Measurements from ENCODE around the gene DOCK9.

DOCK9 gene

DNA sequence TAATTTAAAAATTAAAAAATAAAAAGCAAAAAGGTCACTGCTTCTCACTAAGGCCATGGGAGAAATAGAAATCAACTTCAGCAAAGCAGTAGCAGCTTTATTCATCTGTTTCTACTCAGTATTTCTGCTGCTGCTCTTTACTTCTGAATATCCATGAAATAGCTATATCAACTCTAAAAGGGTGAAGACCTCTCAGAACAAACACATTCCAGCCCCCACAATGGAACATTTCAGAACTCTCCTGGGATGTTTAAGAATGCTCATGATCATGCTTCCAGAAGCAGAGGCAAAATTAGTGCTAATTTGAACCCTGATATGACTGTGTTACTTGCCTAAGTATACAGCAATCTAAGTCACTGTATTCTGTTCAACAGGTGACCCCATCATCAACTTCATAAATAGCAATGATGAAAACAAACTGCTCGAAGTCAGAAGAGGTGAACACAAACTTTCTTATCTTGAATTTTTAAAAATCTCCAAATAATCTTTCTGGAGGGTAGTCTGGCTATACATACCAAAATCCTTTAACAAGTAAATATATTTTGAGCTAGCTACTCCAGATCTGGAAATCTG is 29.6 kb upstream of the DOCK9 start:
- Histone ChIP-seq H3K27me3 (replicated peaks; ENCODE audit: insufficient read depth, low read length) (no peaks in the 10 kb centered on the region), H3K27ac (ENCODE audit: low read length) (no peak overlapping the region), H3K9me2 (replicated peaks; ENCODE audit: insufficient read depth, low read length) (no peaks in the 10 kb centered on the region), H3K79me2 (ENCODE audit: low read length) (no peaks in the 10 kb centered on the region), H3K4me2 (ENCODE audit: low read depth, low read length) (no peak overlapping the region), H3K9ac (ENCODE audit: low read length) (no peak overlapping the region), H3K4me3 (ENCODE audit: low read length) (no peak overlapping the region), H4K20me1 (ENCODE audit: insufficient read depth, low read length) (no peaks in the 10 kb centered on the region), H3K36me3 (replicated peaks; ENCODE audit: insufficient read depth, low read length) (no peaks in the 10 kb centered on the region), H3K4me1 (ENCODE audit: low read length) (no peaks in the 10 kb centered on the region), H3F3A (ENCODE audit: insufficient read depth, low read length) (no peaks in the 10 kb centered on the region), H2AFZ (ENCODE audit: low read length) (no peak overlapping the region), H3K9me3 (replicated peaks; ENCODE audit: insufficient read depth, low read length) (no peaks in the 10 kb centered on the region)
- TF ChIP-seq, protein P1, sequence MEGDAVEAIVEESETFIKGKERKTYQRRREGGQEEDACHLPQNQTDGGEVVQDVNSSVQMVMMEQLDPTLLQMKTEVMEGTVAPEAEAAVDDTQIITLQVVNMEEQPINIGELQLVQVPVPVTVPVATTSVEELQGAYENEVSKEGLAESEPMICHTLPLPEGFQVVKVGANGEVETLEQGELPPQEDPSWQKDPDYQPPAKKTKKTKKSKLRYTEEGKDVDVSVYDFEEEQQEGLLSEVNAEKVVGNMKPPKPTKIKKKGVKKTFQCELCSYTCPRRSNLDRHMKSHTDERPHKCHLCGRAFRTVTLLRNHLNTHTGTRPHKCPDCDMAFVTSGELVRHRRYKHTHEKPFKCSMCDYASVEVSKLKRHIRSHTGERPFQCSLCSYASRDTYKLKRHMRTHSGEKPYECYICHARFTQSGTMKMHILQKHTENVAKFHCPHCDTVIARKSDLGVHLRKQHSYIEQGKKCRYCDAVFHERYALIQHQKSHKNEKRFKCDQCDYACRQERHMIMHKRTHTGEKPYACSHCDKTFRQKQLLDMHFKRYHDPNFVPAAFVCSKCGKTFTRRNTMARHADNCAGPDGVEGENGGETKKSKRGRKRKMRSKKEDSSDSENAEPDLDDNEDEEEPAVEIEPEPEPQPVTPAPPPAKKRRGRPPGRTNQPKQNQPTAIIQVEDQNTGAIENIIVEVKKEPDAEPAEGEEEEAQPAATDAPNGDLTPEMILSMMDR (IDR thresholded peaks at IDR 0.05; ENCODE audit: low read length): no peak
- TF ChIP-seq EZH2 (optimal IDR thresholded peaks at IDR 0.05; ENCODE audit: low read depth, low read length) (no peak), EZH2phosphoT487 (IDR thresholded peaks at IDR 0.05; ENCODE audit: low read length) (no peak)
- no peak for DNase-seq

DNA sequence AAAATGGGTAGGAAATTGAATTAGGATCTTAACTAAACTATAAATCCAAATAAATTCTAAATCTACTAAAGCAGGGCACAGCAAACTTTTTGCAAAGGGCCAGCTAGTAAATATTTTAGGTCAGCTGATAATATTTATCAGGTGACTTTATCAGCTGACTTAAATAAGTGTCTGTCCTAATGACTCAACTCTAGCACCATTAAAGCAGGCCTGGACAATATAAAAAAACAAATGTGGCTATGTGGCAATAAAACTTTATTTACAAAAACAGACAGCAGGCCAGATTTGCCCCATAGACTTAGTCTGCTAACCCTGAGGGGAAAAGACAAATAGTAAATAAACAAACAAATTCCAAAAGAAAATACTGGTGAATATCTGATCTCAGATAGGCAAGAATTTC is 27.7 kb upstream of the DOCK9 start:
- TF ChIP-seq EZH2phosphoT487 (IDR thresholded peaks at IDR 0.05; ENCODE audit: low read length) (no peak), EZH2 (optimal IDR thresholded peaks at IDR 0.05; ENCODE audit: low read depth, low read length) (no peak)
- TF ChIP-seq, protein P1 (IDR thresholded peaks at IDR 0.05; ENCODE audit: low read length): no peak
- no peak for DNase-seq
- H3F3A ChIP-seq (ENCODE audit: insufficient read depth, low read length): no peaks in the 10 kb centered on the region
- no peaks in the 10 kb centered on the region for H3K36me3 ChIP-seq (replicated peaks; ENCODE audit: insufficient read depth, low read length)
- no peaks in the 10 kb centered on the region for H3K9me2 ChIP-seq (replicated peaks; ENCODE audit: insufficient read depth, low read length)
- no peaks in the 10 kb centered on the region for H3K9me3 ChIP-seq (replicated peaks; ENCODE audit: insufficient read depth, low read length)
- no peaks in the 10 kb centered on the region for H3K79me2 ChIP-seq (ENCODE audit: low read length)
- no peaks in the 10 kb centered on the region for H3K27me3 ChIP-seq (replicated peaks; ENCODE audit: insufficient read depth, low read length)
- no peak overlapping the region for H3K27ac ChIP-seq (ENCODE audit: low read length)
- no peaks in the 10 kb centered on the region for H3K4me1 ChIP-seq (ENCODE audit: low read length)
- H3K4me2 ChIP-seq (ENCODE audit: low read depth, low read length): no peak overlapping the region
- H3K4me3 ChIP-seq (ENCODE audit: low read length): no peak overlapping the region
- H4K20me1 ChIP-seq (ENCODE audit: insufficient read depth, low read length): no peaks in the 10 kb centered on the region
- no peak overlapping the region for H3K9ac ChIP-seq (ENCODE audit: low read length)
- H2AFZ ChIP-seq (ENCODE audit: low read length): no peak overlapping the region

DNA sequence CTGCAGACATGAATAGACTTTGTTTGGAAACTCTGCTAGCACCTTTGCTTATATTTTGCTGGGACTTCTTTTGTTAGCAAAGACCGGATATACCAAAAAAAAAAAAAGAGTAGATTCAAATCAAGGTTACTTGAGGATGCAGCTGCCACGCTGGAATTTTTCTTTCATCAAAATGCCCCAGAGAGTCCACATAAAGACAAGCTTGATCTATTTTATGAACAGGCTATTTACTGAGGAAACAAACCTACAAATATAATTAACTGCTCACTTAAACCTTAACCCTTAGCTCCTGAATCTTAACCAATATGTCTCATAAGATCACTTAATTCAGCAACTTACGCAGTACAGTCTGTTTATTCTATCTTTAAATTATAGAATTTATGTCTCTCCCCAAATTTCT is 27.1 kb upstream of the DOCK9 start:
- H3K4me1 ChIP-seq (ENCODE audit: low read length): no peaks in the 10 kb centered on the region
- H3K4me2 ChIP-seq (ENCODE audit: low read depth, low read length): no peak overlapping the region
- H4K20me1 ChIP-seq (ENCODE audit: insufficient read depth, low read length): no peaks in the 10 kb centered on the region
- H3F3A ChIP-seq (ENCODE audit: insufficient read depth, low read length): no peaks in the 10 kb centered on the region
- H3K27ac ChIP-seq (ENCODE audit: low read length): no peak overlapping the region
- H3K9ac ChIP-seq (ENCODE audit: low read length): no peak overlapping the region
- no peaks in the 10 kb centered on the region for H3K36me3 ChIP-seq (replicated peaks; ENCODE audit: insufficient read depth, low read length)
- no peaks in the 10 kb centered on the region for H3K27me3 ChIP-seq (replicated peaks; ENCODE audit: insufficient read depth, low read length)
- no peaks in the 10 kb centered on the region for H3K9me3 ChIP-seq (replicated peaks; ENCODE audit: insufficient read depth, low read length)
- H3K4me3 ChIP-seq (ENCODE audit: low read length): no peak overlapping the region
- DNase-seq: no peak
- TF ChIP-seq EZH2phosphoT487 (IDR thresholded peaks at IDR 0.05; ENCODE audit: low read length) (no peak), EZH2 (optimal IDR thresholded peaks at IDR 0.05; ENCODE audit: low read depth, low read length) (no peak)
- TF ChIP-seq, protein P1 (IDR thresholded peaks at IDR 0.05; ENCODE audit: low read length): no peak
- H2AFZ ChIP-seq (ENCODE audit: low read length): no peak overlapping the region
- H3K79me2 ChIP-seq (ENCODE audit: low read length): no peaks in the 10 kb centered on the region
- H3K9me2 ChIP-seq (replicated peaks; ENCODE audit: insufficient read depth, low read length): no peaks in the 10 kb centered on the region
